GM21576 (cell line): Measurements from ENCODE around the gene ZNF366.
A peak's percentile ranks its signal among the peaks of the same experiment; 100 is the strongest.

Experiments
- ATAC-seq: cut with Tn5 transposase; IDR thresholded peaks from one replicate; pipeline ENCODE4 v1.9.1; 2021; ENCODE audit warnings: mild to moderate bottlenecking, moderate library complexity; ENCODE audit not compliant: unreplicated experiment

The ZNF366 gene

GRCh38 chr5:72519111-72519510, 11.9 kb upstream of the ZNF366 start:
- no peak for ATAC-seq

GRCh38 chr5:72518001-72518683, 10.9 kb upstream of the ZNF366 start:
- ATAC-seq, result no peak

GRCh38 chr5:72516916-72517315, 9.7 kb upstream of the ZNF366 start:
- ATAC-seq, result no peak

GRCh38 chr5:72515211-72515610, 8.0 kb upstream of the ZNF366 start:
- ATAC-seq, result no peak

GRCh38 chr5:72512593-72512860, 5.3 kb upstream of the ZNF366 start:
- ATAC-seq, result no peak

- ATAC-seq, result no peak
Measured at GRCh38 chr5:72511774-72512592, 4.8 kb upstream of the ZNF366 start.

GRCh38 chr5:72511366-72511765, 4.2 kb upstream of the ZNF366 start:
- no peak for ATAC-seq

- no peak for ATAC-seq
Measured at GRCh38 chr5:72510610-72511181, 3.5 kb upstream of the ZNF366 start.

GRCh38 chr5:72509401-72509800, 2.2 kb upstream of the ZNF366 start:
- ATAC-seq, result no peak

- peak; percentile 96 for ATAC-seq
Measured at GRCh38 chr5:72508241-72509170, 1.3 kb upstream of the ZNF366 start.

GRCh38 chr5:72507907-72508238, 663 bp upstream of the ZNF366 start:
- no peak for ATAC-seq

- ATAC-seq, result no peak
Measured at GRCh38 chr5:72506158-72506549, 1.1 kb downstream of the ZNF366 start.

GRCh38 chr5:72505539-72506157, 1.6 kb downstream of the ZNF366 start:
- no peak for ATAC-seq

- ATAC-seq, result no peak
Measured at GRCh38 chr5:72505016-72505415, 2.2 kb downstream of the ZNF366 start.

- ATAC-seq, result no peak
Measured at GRCh38 chr5:72503888-72504491, 3.2 kb downstream of the ZNF366 start.

- no peak for ATAC-seq
Measured at GRCh38 chr5:72501488-72501887, 5.7 kb downstream of the ZNF366 start.

GRCh38 chr5:72499730-72500129, 7.5 kb downstream of the ZNF366 start:
- no peak for ATAC-seq

- ATAC-seq, result no peak
Measured at GRCh38 chr5:72499090-72499489, 8.1 kb downstream of the ZNF366 start.

GRCh38 chr5:72498284-72498683, 8.9 kb downstream of the ZNF366 start:
- no peak for ATAC-seq

GRCh38 chr5:72497823-72498222, 9.4 kb downstream of the ZNF366 start:
- no peak for ATAC-seq

GRCh38 chr5:72495410-72495809, 11.8 kb downstream of the ZNF366 start:
- no peak for ATAC-seq
